A549 treated with CORT108297 at 1 μM for 4 hours (cell line): ENCODE measurements around the gene SCN10A. TPM values are rescaled to one million over a fixed set of nuclear protein-coding genes. Genes with fewer than 3 reads are reported as not detected.

Experiments
- total RNA-seq: library from RNA; stranded (reverse); fragments of 200-300 nt; extraction: Qiagen RNA extraction; gene quantifications from 5 replicates; pipeline ENCODE4 v1.2.3, GENCODE V29; 2022

The SCN10A gene
- not detected in 5 replicates for total RNA-seq

GRCh38 chr3:38816026-38816425 lies at the start of gene SCN10A:
TSS of gene SCN10A (minus strand) at chr3:38816217. CDS start at chr3:38794010, 22,207 bp downstream.

GRCh38 chr3:38649500-38650247 lies 166.3 kb downstream of the SCN10A start, which contains the start of gene SCN5A:
TSS of gene SCN5A (minus strand) at chr3:38649687. CDS start at chr3:38633307, 16,380 bp downstream.

Other genes starting within 250 kb of the SCN10A start
- 0.33 to 2.1 TPM (median 0.93 TPM) in 5 replicates for gene SCN5A, start 166.5 kb downstream of the SCN10A start, total RNA-seq
- gene SCN11A, start 235.7 kb upstream of the SCN10A start, total RNA-seq, result 0.01 TPM in 2 of 5 replicates, not detected in the others
- 19.4 to 24.0 TPM (median 22.1 TPM) in 5 replicates for gene WDR48, start 235.8 kb upstream of the SCN10A start, total RNA-seq